IMR-90 (cell line): Measurements from ENCODE around the gene NRF1. TPM values are rescaled to one million over a fixed set of nuclear protein-coding genes. Genes with fewer than 3 reads are reported as not detected.
"Not testable (repeated sequence)": the region's sequence is repeated elsewhere in the genome, so short reads cannot be mapped to it uniquely, and the experiment has no call there.

Experiments used
- ATAC-seq: fragments of 200-7000 bp; cut with Tn5 transposase; 2 replicates; pipeline ENCODE4 v1.9.1; 2020; ENCODE audit warnings: low read depth, mild to moderate bottlenecking, moderate library complexity
- BruUV-seq: library from RNA; stranded (reverse); fragments of 400-500 nt; replicated peaks from 2 replicates; lab custom pipeline; 2021; lab: Mats Ljungman, UMichigan
- CTCF ChIA-PET: fragments of 300-600 bp; formaldehyde crosslinking; extraction: SDS; loops from one replicate; lab custom pipeline; 2021; ENCODE audit warnings: antibody characterized with exemption; lab: Yijun Ruan, JAX
- POLR2A ChIA-PET: fragments of 300-600 bp; sonication (Branson Sonifier 250); formaldehyde crosslinking; loops from one replicate; lab custom pipeline; 2022; ENCODE audit warnings: antibody characterized with exemption; ENCODE audit not compliant: unreplicated experiment; lab: Charles Lee
- DNase-seq: peaks from one replicate; pipeline ENCODE4 v3.0.0; 2013
- H2AFZ ChIP-seq: replicated peaks from 2 replicates; pipeline ENCODE3; 2013; ENCODE audit warnings: low read length, mild to moderate bottlenecking; ENCODE audit not compliant: poor library complexity
- H2AK5ac ChIP-seq: 2 replicates; pipeline ENCODE4 v1.6.1; 2013; ENCODE audit warnings: low read depth, low read length, inconsistent platforms
- H2AK9ac ChIP-seq: replicated peaks from 2 replicates; pipeline ENCODE3; 2013; ENCODE audit warnings: mild to moderate bottlenecking, low read depth, low read length, moderate library complexity; ENCODE audit not compliant: poor library complexity
- H2BK120ac ChIP-seq: 2 replicates; pipeline ENCODE4 v1.6.1; 2013; ENCODE audit warnings: low read depth, low read length, inconsistent platforms
- H2BK15ac ChIP-seq: 3 replicates; pipeline ENCODE4 v1.6.1; 2013; ENCODE audit warnings: low read depth, low read length, inconsistent platforms
- H2BK20ac ChIP-seq: 2 replicates; pipeline ENCODE4 v1.6.1; 2013; ENCODE audit warnings: low read depth, mild to moderate bottlenecking, inconsistent platforms, low read length, moderate library complexity
- H2BK5ac ChIP-seq: 2 replicates; pipeline ENCODE4 v1.6.1; 2013; ENCODE audit warnings: mild to moderate bottlenecking, low read depth, low read length, inconsistent platforms; ENCODE audit not compliant: poor library complexity, severe bottlenecking
- H3K14ac ChIP-seq: replicated peaks from 2 replicates; pipeline ENCODE4 v1.6.1; 2013; ENCODE audit warnings: low read depth, low read length, inconsistent platforms
- H3K18ac ChIP-seq: 2 replicates; pipeline ENCODE4 v1.6.1; 2013; ENCODE audit warnings: low read depth, low read length, control low read depth
- H3K23ac ChIP-seq: 2 replicates; pipeline ENCODE4 v1.6.1; 2013; ENCODE audit warnings: low read depth, low read length, inconsistent platforms
- H3K27ac ChIP-seq: 2 replicates; pipeline ENCODE4 v1.5.1; 2013; ENCODE audit warnings: mild to moderate bottlenecking, control low read depth, low read length; ENCODE audit not compliant: insufficient read depth
- H3K27me3 ChIP-seq: 2 replicates; pipeline ENCODE4 v1.6.1; 2013; ENCODE audit warnings: low read length; ENCODE audit not compliant: control insufficient read depth, insufficient read depth
- H3K36me3 ChIP-seq: 2 replicates; pipeline ENCODE4 v1.6.1; 2013; ENCODE audit warnings: low read length, mixed read lengths; ENCODE audit not compliant: control insufficient read depth, insufficient read depth
- H3K4ac ChIP-seq: 2 replicates; pipeline ENCODE4 v1.6.1; 2013; ENCODE audit warnings: low read depth, low read length, inconsistent platforms
- H3K4me1 ChIP-seq: 2 replicates; pipeline ENCODE4 v1.6.1; 2013; ENCODE audit warnings: low read length, mixed read lengths; ENCODE audit not compliant: control insufficient read depth, insufficient read depth
- H3K4me2 ChIP-seq: 2 replicates; pipeline ENCODE4 v1.6.1; 2013; ENCODE audit warnings: low read depth, mild to moderate bottlenecking, control low read depth, low read length, moderate library complexity
- H3K4me3 ChIP-seq: 2 replicates; pipeline ENCODE4 v1.5.1; 2013; ENCODE audit warnings: low read depth, mild to moderate bottlenecking, control low read depth, low read length, moderate library complexity; ENCODE audit not compliant: insufficient read depth
- H3K56ac ChIP-seq: 2 replicates; pipeline ENCODE4 v1.6.1; 2013; ENCODE audit warnings: low read length, inconsistent platforms; ENCODE audit not compliant: insufficient read depth; ENCODE audit errors: extremely low read depth
- H3K79me1 ChIP-seq, 2 experiments: 2 replicates each; pipeline ENCODE4 v1.6.1; 2013; ENCODE audit warnings: low read length in 2 of 2, inconsistent platforms in 1 of 2, low read depth in 1 of 2
- H3K9ac ChIP-seq: 2 replicates; pipeline ENCODE4 v1.6.1; 2013; ENCODE audit warnings: low read depth, low read length, control low read depth
- H3K9me1 ChIP-seq: 2 replicates; pipeline ENCODE4 v1.6.1; 2013; ENCODE audit warnings: low read length, inconsistent platforms; ENCODE audit not compliant: insufficient read depth
- H3K9me3 ChIP-seq: 2 replicates; pipeline ENCODE4 v1.6.1; 2013; ENCODE audit warnings: low read length; ENCODE audit not compliant: control insufficient read depth, insufficient read depth
- H4K20me1 ChIP-seq: 2 replicates; pipeline ENCODE4 v1.6.1; 2013; ENCODE audit warnings: low read length, inconsistent platforms; ENCODE audit not compliant: insufficient read depth
- H4K5ac ChIP-seq: 2 replicates; pipeline ENCODE4 v1.6.1; 2013; ENCODE audit warnings: mild to moderate bottlenecking, low read depth, low read length, control low read depth
- H4K8ac ChIP-seq, 2 experiments: 2 replicates each; pipeline ENCODE4 v1.6.1; 2013; ENCODE audit warnings: low read depth in 2 of 2, low read length in 2 of 2, control low read depth in 1 of 2, inconsistent platforms in 1 of 2
- H4K91ac ChIP-seq: 2 replicates; pipeline ENCODE4 v1.6.1; 2013; ENCODE audit warnings: low read depth, low read length, inconsistent platforms; ENCODE audit not compliant: insufficient read depth
- WGBS, 2 experiments: methylation state at CpG; one replicate each; pipeline versions ENCODE4 v1.1.5 to v1.1.7; 2013; ENCODE audit warnings: missing lambda C conversion rate in 2 of 2; ENCODE audit not compliant: insufficient read length in 1 of 2; ENCODE audit errors: extremely low coverage in 2 of 2; 5-methylcytosine and 5-hydroxymethylcytosine counted together
- dilution Hi-C: fragments of 300-500 bp; cut with HindIII; formaldehyde crosslinking; loops from one replicate; pipeline ENCODE4 v1.14.3; 2018; ENCODE audit warnings: low sequenced_read_pairs; ENCODE audit not compliant: unreplicated experiment
- in situ Hi-C: fragments of 300-500 bp; cut with MboI; formaldehyde crosslinking; loops from 3 replicates; pipeline ENCODE4 v1.14.3; 2019; ENCODE audit warnings: low sequenced_read_pairs, inconsistent platforms, mixed read lengths
- intact Hi-C: fragments of 100-400 bp; cut with micrococcal nuclease; formaldehyde crosslinking; loops from 2 replicates; pipeline ENCODE4 v1.10.0; 2022
- polyA plus RNA-seq, 3 experiments: library from polyadenylated mRNA; depleted of rRNA; stranded (reverse); fragments of >200 nt; gene quantifications; 2 replicates each; pipeline ENCODE4 v1.2.3, GENCODE V29; 2012; ENCODE audit warnings: low replicate concordance in 1 of 3
- total RNA-seq: library from RNA; depleted of rRNA; stranded (reverse); fragments of >200 nt; gene quantifications from 2 replicates; pipeline ENCODE4 v1.2.3, GENCODE V29; 2012

The NRF1 gene
- total and polyA plus RNA-seq, 2 of the 4 experiments (the other 2 are of a cell fraction), result 11.4 to 15.8 TPM

- H3K18ac ChIP-seq, H3K56ac ChIP-seq, H4K5ac ChIP-seq, H3K4me2 ChIP-seq, DNase-seq, intact Hi-C loops, H2BK120ac ChIP-seq, H4K8ac ChIP-seq, H2AFZ ChIP-seq, H3K9ac ChIP-seq, H4K91ac ChIP-seq, H2BK5ac ChIP-seq, POLR2A ChIA-PET, H3K4me1 ChIP-seq, H3K36me3 ChIP-seq, H2AK9ac ChIP-seq, CTCF ChIA-PET, in situ Hi-C loops, H3K23ac ChIP-seq, H3K79me1 ChIP-seq, H2AK5ac ChIP-seq, ATAC-seq, H2BK20ac ChIP-seq, H3K9me3 ChIP-seq, BruUV-seq, H3K4ac ChIP-seq, H3K27ac ChIP-seq, dilution Hi-C loops, H3K9me1 ChIP-seq, H3K4me3 ChIP-seq, H4K20me1 ChIP-seq, H2BK15ac ChIP-seq, H3K14ac ChIP-seq: not testable (repeated sequence)
- H3K27me3 ChIP-seq, result peaks cover 12% of the 10 kb centered on the region
- no CpG with 5 or more reads among the region's 2 CpGs for WGBS, 2 experiments
These were observed 45.2 kb upstream of the NRF1 start for GRCh38 chr7:129566323-129566722.
